ENCODE results near the gene MCM9.
"Not testable (repeated sequence)": the region's sequence is repeated elsewhere in the genome, so short reads cannot be mapped to it uniquely, and the experiment has no call there.

Gene MCM9

DNA sequence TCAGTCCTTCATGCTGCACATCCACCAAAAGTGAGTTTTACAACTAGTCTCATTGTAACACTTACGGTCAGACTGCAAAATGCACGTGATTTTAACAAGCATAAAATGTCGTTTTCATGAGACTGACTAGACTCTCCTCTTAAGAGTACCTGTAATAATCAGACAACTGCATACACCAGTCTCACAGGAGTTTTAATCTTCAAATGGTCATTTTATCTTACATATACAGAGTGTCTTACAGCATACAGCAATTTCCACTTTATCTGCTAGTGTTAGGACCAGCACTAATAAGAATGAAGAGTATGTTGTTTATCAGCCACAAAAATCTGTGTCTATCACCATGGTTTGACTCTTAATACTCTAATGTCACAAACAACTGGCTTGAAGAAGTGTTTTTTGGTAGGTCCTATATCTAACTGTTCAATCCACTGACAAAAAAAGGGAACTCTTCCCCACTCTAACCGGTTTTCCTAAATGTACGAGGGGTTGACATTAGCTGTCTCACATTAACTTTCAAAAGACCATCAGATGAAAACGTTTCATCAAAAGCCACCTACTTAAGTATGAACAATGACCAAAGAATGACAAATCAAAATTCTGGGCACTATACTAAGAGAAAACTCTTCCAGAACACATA, 42.5 kb downstream of the MCM9 start:
- peak; percentile 49 for DNase-seq

DNA sequence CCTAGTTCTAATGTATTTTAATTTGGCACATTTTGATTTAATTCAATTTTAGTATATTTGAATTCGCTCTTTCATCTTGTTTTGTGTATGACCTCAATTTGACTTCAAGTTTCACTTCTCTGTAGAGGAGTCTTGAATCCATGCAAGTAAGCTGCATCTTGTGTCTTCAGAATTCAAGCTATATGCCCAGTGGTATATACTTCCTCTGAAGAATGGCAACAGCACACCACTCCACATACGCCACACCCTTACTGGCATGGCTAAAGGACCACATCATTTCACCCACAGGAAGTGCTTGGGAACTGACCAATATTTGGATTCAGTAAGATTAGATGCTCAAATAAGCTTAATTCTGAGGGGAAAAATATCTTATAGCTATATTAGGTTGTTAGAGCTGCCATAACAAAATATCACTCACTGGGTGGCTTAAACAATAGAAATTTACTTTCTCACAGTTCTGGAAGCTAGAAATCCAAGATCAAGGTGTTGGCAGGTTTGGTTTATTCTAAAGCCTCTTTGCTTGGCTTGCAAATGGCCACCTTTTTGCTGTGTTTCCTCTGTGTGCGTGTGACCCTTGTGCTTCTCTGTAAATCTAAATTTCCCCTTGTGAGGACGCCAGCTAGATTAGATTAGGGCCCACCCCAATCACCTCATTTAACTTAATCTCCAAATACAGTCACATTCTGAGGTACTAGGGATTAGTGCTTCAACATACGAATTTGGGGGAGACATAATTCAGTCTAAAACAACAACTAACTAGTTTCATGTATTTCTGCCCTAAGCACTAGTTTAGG, 43.8 kb downstream of the MCM9 start:
- peak; percentile 38 for DNase-seq

DNA sequence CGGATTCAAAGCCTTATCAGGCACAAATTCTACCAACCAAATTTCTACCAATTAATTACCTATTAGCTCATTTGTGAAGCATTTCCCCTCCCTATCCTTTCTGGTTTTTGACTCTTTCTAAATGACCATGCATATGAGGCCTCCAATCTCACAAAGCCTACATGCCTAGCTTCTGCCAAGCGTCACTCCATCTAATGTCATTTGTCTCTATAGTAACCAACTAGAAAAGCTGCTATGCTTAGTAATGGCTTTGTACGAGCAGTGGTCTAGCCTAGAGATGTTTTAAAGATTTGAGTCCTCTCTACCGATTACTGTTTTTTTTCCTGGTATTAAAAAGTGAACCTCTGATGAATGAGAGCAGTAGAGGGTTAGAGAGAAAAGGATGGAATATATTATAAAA, 45.8 kb downstream of the MCM9 start:
- DNase-seq, result peak; percentile 11

DNA sequence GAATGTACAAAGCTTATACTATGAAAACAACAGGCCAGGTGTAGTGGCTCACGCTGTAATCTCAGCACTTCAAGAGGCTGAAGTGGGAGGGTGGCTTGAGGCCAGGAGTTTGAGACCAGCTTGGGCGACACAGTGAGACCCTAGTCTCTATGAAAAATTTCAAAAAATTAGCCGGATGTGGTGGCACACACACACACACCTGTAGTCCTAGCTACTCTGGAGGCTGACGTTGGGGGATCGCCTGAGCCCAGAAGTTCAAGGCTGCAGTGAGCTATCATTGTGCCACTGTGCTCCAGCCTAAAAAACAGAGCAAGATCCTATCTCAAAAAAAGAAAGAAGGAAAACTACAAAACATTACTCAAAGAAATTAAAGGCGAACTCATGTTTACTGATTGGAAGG, 48.3 kb downstream of the MCM9 start:
- peak; percentile 21 for DNase-seq

DNA sequence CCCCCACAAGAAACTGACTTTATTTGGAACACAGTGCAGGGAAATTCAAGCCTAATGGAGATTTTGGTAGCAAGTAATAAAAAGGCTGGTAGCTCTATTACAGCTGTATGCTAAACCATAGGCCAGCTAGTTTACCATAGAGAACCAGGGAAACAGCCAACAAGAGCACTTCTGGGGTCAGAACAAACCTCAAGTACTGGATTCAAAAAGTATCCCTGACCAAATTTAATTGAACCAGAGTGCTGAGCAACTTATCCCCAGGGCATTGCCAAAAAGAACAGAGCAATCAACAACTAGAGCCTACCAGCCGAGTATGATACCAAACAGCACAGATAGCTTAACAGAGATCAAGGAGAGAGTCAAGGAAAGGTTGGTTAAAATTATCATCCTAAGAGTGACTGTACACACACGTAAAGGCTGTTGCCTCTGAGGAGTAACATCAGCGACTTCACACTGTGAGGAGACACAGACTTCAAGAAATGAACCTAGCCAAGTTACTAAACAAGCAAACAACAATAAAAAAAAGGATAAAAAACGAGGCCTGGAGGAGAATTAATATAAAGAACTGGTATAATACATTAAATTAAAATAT, 52.5 kb downstream of the MCM9 start:
- no peak for DNase-seq

DNA sequence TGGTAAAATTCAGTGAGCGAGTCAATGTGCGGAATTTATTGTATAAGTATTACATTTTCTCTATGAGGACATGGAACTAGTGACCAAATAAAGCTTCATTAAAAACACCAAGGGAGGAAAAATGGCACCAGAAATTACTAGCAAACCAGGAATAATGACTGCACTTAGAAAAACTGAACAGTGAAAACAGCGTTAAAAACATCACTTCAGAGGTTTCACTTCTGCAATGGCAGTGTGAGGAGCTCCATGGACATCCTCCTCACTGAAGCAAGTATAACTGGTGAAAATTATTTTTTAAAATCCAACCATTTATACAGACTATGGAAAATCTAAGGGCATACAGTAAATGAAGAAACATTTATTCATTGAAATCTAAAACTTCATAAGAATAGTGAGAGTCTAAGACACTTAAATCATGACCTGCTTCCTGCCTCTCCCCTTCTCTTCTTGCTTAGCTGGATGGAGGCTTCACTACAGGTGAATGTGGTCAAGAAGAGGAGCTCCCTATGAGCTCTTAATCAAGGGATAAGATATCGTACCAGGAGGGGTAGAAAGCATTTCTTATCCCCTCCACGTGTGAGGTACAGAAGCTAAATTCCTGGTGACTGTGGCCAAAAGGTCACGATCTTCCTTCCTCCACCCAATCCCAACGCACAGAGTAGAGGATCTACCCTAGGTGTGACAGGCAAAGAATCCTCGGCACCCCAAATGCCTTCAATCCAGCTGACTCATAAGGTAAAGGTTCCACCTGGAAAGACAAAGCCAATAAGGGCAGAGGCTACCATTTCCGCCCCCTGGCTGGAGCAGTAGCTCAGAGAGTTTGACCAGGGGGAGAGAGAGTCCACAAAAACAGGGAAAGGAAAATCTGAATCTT, 53.3 kb downstream of the MCM9 start:
- no peak for DNase-seq

DNA sequence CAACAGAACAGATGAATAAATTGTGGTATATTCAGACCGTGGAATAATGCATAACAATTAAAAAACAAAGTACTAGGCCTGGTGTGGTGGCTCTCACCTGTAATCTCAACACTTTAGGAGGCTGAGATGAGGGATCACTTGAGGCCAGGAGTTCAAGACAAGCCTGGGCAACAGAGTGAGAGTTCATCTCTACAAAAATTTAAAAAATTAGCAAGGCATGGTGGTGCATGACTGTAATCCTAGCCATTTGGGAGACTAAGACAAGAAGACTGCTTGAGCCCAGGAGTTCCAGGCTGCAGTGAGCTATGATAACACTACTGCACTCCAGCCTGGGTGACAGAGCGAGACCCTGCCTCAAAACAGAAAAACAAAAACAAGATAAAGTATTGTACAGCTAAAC, 57.2 kb downstream of the MCM9 start:
- no peak for DNase-seq

DNA sequence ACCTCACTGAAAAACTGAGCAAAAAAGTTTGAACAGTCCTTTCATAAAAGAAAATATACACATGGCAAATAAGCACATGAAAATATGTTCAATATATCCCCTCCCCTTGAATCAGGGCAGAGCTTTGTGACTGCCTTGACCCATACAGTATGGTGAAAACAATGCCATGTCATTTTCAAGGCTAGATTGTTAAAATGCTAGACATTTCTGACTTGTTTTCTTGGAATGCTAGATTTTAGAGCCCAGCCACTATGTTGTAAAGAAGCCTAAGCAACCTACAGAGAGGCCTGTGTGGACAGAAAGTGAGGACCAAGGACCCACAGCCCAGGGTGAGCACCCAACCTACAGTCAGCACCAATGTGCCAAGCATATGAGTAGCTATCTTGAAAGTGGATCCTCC, 58.1 kb downstream of the MCM9 start:
- no peak for DNase-seq

DNA sequence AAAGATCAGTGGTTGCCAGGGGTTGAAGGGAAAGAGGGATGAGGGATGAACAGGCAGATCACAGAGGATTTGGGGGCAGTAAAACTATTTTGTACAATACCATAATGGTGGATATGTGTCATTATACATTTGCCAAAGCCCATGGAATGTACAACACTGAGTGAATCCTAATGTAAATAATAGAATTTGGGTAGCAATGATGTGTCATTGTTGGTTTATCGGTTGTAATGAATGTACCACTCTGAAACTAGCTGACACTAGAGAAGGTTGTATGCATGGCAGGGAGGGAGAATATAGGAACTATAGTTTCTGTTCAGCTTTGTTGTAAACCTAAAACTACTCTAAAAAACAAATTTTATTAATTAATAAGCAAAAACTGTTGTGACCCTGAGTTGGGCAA, 58.8 kb downstream of the MCM9 start:
- no peak for DNase-seq

DNA sequence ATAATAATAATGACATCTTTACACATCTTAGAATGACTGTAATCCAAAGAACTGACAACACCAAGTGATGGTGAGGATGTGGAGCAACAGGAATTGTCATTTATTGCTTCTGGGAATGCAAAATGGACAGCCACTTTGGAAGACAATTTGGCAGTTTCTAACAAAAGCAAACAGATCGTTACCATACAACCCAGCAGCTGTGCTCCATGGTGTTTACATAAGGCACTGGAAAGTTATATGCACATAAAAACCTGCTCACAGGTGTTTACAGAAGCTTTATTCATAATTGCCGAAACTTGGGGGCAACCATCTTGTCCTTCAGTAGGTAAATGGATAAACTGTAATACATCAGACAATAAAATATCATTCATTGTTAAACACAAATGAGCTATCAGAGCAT, 59.3 kb downstream of the MCM9 start:
- no peak for DNase-seq

DNA sequence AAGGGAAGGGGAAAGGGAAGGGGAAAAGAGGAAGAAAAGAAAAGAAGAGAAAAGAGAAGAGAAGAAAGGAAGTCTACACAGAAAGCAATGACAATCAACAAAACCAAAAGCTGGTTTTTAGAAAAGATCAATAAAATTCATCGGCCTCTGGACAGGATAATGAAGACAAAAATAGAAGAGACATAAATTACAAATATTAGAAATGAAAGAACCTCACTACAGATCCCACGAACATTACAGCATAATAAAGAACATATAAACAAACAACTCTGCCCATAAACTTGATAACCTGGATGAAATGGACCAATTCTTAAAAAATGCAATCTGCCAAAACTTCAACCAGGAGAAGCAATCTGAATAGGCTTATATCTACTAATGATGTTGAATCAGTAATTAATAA, 61.7 kb downstream of the MCM9 start:
- DNase-seq, result no peak

DNA sequence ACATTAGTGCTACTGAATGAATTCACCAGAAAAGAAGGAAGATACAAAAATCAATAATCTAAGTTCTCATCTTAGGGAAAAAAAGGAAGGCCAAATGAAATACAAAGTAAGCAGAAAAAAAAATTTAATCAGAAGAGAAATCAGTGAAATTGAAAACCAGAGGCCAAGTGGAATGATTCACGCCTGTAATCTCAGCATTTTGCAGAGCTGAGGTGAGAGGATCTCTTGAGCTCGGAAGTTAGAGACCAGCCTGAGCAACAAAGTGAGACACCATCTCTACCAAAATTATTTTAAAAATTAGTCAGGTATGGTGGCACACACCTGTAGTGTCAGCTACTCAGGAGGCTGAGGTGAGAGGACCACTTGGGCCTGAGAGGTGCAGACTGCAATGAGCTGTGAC, 62.2 kb downstream of the MCM9 start:
- no peak for DNase-seq

DNA sequence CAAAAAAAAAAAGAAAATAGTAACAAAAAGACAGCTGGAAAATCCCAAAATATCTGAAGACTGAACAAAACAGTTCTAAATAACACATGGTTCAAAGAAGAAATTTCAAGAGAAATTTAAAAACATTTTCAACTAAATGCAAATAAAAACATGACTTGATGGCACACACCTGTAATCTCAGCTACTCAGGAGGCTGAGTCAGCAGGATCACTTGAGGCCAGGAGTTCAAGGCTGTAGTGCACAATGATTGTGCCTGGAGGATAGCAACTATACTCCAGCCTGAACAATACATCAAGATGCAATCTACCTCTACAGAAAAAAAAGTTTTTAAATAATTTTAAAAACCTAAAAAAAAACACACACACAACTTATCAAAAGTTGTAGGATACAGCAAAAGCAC, 62.6 kb downstream of the MCM9 start:
- no peak for DNase-seq

DNA sequence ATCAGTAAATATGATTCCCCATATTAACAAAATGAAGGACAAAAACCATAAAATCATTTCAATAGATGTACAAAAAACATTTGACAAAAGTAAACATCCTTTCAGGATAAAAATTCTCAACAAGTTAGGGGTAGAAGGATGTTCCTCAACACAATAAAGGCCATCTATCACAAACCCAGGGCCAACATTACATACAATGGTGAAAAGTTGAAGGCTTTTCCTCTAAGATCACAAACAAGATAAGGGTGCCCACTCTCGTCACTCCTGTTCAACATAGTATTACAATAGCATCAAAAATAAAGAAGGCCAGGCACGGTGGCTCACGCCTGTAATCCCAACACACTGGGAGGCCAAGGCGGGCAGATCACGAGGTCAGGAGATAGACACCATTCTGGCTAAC, 63.6 kb downstream of the MCM9 start:
- DNase-seq, result no peak

DNA sequence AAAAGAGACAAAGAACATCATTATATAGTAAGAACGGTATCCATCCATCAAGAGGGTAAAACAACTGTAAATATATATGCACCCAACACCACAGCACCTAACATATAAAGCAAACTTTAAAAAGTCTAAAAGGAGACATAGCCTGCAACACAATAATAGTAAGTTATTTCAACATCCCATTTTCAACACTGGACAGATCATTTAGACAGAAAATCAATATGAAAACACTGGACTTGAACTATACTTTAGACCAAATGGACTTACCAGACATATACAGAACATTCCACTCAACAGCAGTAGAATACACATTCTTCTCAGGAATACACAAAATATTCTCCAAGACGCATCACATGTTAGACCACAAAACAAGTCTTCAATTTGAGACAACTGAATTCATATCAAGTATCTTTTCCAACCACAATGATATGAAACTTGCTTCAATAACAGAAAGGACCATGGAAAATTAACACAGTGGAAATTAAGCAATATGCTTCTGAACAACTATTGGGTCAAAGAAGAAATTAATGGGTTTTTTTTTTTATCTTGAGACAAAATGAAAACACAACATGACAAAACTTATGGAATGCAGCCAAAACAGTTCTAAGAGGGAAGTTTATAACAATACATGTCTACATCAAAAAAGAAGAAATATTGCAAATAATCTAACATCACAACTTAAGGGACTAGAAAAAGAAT, 64.9 kb downstream of the MCM9 start:
- no peak for DNase-seq

DNA sequence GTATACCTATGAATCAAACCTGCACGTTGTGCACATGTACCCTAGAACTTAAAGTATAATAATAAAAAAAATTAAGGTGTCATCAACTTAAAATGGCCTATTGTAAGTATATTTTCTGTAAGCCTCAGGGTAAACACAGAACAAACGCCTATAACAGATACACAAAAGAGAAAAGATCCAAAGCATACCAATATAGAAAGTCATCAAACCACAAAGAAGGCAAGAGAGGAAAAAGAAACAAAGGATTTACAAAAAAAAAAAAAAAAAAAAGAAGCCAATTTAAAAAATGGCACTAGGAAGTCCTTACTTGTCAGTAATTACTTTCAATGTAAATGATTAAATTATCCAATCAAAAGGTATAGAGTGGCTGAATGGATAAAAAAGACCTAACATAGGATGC, 65.6 kb downstream of the MCM9 start:
- DNase-seq, result no peak

DNA sequence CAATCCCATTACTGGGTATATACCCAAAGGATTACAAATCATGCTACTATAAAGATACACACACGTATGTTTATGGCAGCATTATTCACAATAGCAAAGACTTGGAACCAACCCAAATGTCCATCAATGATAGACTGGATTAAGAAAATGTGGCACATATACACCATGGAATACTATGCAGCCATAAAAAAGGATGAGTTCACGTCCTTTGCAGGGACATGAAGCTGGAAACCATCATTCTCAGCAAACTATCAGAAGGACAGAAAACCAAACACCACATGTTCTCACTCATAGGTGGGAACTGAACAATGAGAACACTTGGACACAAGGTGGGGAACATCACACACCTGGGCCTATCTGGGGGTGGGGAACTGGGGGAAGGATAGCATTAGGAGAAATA, 66.1 kb downstream of the MCM9 start:
- not testable (repeated sequence) for DNase-seq

DNA sequence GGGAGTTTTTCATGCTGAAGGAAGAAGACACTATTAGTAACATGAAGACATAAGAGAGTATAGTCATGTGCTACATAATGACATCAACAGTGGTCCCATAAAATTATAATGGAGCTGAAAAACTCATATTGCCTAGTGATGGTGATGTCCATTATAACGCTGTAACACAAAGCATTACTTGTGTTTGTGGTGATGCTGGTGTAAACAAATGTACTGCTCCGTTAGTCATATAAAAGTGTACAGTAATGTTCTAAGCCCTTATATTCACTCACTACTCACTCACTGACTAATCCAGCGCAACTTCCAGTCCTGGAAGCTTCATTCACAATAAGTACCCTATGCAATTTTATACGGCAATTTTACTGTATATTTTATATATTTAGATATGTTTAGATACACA, 67.8 kb downstream of the MCM9 start:
- DNase-seq, result no peak

DNA sequence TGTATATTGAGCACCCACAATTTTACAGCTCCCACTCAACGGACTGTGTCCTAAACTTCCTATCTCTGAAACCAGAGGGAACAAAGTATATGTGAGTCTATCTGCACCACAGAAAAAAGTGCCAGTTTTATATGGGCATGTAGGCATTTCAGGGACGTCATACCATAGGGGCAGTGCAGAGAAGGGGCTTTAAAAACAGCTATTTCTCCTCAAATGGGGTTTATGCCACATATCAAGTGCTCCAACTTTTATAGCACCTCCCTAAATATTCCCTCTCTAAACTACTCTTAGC, 69.9 kb downstream of the MCM9 start:
- DNase-seq, result no peak

DNA sequence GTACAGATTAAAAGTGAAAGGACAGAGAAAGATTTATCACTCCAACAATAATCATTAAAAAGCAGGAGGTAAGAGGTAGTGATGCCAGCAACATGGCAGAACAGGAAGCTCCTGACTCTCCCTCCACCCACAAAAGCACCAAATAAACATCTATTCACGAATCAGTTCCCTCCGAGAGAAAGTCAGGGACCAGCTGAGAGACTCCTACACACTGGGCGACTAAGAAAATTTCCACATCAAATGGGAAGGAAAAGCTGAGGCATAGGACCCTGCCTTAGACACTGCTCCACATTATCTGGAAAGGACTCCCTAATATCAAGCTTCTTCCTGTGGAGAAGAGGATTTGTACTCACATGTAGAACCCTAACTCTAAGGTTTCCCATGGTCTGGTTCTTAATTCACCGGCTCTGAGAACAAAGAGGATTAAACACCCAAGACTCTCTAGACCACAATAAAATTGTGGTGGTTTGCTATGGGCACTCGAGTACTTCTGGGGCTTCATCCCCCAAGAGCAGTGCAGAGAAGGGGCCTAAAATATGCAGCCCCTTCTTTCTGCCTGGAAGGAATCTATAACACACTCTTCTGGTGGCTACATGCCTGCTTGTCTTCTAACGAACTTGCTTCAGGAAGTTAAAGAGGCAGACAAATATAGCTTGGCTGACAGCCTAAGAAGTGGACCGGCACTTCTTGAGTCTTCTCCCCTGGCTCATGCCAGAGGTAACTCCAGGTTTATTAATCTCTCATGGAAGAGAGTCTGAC, 70.4 kb downstream of the MCM9 start:
- no peak for DNase-seq

DNA sequence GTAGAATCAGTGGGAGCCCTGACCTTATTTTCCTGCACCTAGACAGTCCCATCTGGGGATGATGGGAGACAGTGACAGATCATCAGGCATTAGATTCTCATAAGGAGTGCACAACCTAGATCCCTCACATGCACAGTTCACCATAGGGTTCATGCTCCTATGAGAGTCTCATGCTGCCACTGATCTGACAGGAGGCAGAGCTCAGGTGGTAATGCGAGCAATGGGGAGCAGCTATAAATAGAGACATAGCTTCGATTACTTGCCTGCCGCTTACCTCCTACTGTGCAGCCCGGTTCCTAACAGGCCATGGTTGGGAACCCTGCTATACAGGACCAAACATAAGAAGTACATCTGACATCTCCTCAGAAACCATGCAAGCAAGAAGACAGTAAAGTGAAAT, 72.5 kb downstream of the MCM9 start:
- DNase-seq, result no peak

DNA sequence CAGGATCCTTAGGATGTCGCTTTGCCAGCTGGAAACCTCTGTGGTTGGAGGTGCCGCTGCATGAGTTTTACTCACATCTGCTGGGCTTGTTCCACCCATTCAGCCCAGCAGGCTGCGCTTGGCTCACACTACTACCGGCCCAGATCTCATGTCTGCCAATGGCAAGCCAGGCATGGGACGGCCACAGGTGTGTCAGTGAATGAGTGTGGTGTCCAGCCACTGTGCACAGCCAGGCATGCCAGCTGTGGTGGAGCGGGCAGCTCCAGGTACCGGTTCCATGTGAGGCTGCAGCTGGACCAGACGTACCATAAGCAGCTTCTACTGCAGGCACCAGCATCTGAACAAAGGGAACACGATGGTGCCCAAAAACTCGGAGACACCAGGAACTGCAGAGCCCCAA, 74.1 kb downstream of the MCM9 start:
- no peak for DNase-seq
